ENCODE results near the gene NARF. TPM values are rescaled to one million over a fixed set of nuclear protein-coding genes. Genes with fewer than 3 reads are reported as not detected.

Gene NARF
- polyA plus RNA-seq, 4 donors, result 39.2 to 87.0 (median 49.9) TPM

DNA sequence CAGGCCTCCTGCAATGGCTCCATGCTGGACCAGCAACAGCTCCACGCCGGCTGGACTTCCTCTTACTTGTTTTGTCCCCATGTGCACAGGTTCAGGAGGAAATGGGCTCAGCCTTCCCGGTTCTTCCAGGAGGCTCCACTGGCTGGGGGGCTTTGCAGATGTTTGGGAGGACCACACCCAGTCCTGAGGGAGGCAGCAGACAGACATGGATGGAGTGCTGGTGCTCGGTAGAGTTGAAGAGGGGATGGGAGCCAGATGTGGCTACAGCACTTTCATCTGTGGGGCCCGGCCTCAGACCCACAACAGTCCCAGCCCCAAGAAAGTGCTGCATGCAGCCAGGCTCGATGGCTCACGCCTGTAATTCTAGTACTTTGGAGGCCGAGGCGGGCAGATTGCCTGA is 21.8 kb downstream of the NARF start:
- FAIRE-seq (no peak), DNase-seq (no peak)
- Histone ChIP-seq H3K27me3 (ENCODE audit: control insufficient read depth in 3 of 3, insufficient read depth in 3 of 3, low read length in 3 of 3) (no peaks in the 10 kb centered on the region), H3K27ac (ENCODE audit: low read depth in 1 of 3, low read length in 2 of 3) (no peak overlapping the region), H3K4me3 (ENCODE audit: low read depth in 1 of 3, low read length in 3 of 3) (no peak overlapping the region), H3K4me1 (ENCODE audit: control insufficient read depth in 3 of 3, insufficient read depth in 2 of 3, low read depth in 1 of 3, low read length in 2 of 3) (no peaks in the 10 kb centered on the region), H3K9me3 (ENCODE audit: control insufficient read depth in 2 of 2, insufficient read depth in 1 of 2, low read depth in 1 of 2, low read length in 1 of 2) (no peaks in the 10 kb centered on the region), H3K36me3 (ENCODE audit: control insufficient read depth in 3 of 3, insufficient read depth in 2 of 3, low read depth in 1 of 3, low read length in 3 of 3) (peaks cover 16 to 81% (median 27%) of the 10 kb centered on the region in 3 donors)
- 86 to 97% (median 96%) methylated on average over 9 of the region's 9 CpGs for WGBS, 3 donors

DNA sequence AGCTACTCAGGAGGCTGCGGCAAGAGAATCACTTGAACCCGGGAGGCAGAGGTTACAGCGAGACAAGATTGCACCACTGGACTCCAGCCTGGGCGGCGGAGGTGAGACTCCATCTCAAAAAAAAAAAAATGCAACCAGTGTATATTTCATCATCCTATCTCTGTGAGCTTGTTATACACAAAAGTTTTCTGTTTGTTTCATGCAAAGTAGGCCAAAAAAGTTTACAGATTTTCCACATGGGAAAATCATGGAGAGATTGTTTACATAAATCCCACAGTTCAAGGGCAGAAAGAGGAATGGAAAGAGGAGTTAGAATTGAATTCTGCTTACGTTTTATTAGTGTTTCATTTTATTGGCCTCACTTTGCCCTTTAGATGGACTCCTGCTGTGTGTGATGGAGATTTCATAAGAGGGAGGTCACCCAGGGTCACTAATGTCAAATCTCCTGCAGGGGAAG is 24.7 kb downstream of the NARF start:
- WGBS, 3 donors, result 77 to 92% (median 87%) methylated on average over 6 of the region's 6 CpGs
- H3K36me3 ChIP-seq (ENCODE audit: control insufficient read depth in 3 of 3, insufficient read depth in 2 of 3, low read depth in 1 of 3, low read length in 3 of 3), result peaks cover 23 to 88% (median 30%) of the 10 kb centered on the region in 3 donors
- H3K4me3 ChIP-seq (ENCODE audit: low read depth in 1 of 3, low read length in 3 of 3), result no peak overlapping the region
- DNase-seq, result no peak
- peaks cover 0 to 3% (median 0%) of the 10 kb centered on the region in 3 donors for H3K4me1 ChIP-seq (ENCODE audit: control insufficient read depth in 3 of 3, insufficient read depth in 2 of 3, low read depth in 1 of 3, low read length in 2 of 3)
- no peaks in the 10 kb centered on the region for H3K27me3 ChIP-seq (ENCODE audit: control insufficient read depth in 3 of 3, insufficient read depth in 3 of 3, low read length in 3 of 3)
- no peak overlapping the region for H3K27ac ChIP-seq (ENCODE audit: low read depth in 1 of 3, low read length in 2 of 3)
- no peak for FAIRE-seq
- no peaks in the 10 kb centered on the region for H3K9me3 ChIP-seq (ENCODE audit: control insufficient read depth in 2 of 2, insufficient read depth in 1 of 2, low read depth in 1 of 2, low read length in 1 of 2)

DNA sequence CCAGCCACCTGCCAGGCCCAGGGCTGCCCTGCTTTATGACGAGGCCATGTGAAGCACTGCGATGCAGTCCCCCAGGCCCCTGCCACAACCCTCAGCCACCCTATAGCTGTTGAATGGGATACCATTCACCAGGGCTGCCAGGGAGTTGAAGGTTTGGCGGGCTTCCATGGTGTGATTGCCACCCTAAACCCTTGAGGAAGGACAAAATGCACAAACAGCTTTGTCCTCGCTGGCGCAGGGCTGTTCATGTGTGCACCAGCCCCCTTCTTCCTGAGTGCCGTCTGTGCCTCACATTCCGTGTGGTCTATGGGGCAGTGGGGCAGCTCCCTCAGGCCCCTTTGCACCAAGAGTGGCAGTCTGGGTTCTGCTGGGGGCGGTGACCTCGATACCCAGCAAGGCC is 25.3 kb downstream of the NARF start:
- peaks cover 25 to 87% (median 26%) of the 10 kb centered on the region in 3 donors for H3K36me3 ChIP-seq (ENCODE audit: control insufficient read depth in 3 of 3, insufficient read depth in 2 of 3, low read depth in 1 of 3, low read length in 3 of 3)
- H3K27ac ChIP-seq (ENCODE audit: low read depth in 1 of 3, low read length in 2 of 3), result no peak overlapping the region
- FAIRE-seq, result no peak
- H3K9me3 ChIP-seq (ENCODE audit: control insufficient read depth in 2 of 2, insufficient read depth in 1 of 2, low read depth in 1 of 2, low read length in 1 of 2), result no peaks in the 10 kb centered on the region
- DNase-seq, result no peak
- H3K4me1 ChIP-seq (ENCODE audit: control insufficient read depth in 3 of 3, insufficient read depth in 2 of 3, low read depth in 1 of 3, low read length in 2 of 3), result peaks cover 0 to 3% (median 0%) of the 10 kb centered on the region in 3 donors
- H3K27me3 ChIP-seq (ENCODE audit: control insufficient read depth in 3 of 3, insufficient read depth in 3 of 3, low read length in 3 of 3), result no peaks in the 10 kb centered on the region
- 86 to 96% (median 91%) methylated on average over 9 of the region's 9 CpGs for WGBS, 3 donors
- H3K4me3 ChIP-seq (ENCODE audit: low read depth in 1 of 3, low read length in 3 of 3), result no peak overlapping the region

DNA sequence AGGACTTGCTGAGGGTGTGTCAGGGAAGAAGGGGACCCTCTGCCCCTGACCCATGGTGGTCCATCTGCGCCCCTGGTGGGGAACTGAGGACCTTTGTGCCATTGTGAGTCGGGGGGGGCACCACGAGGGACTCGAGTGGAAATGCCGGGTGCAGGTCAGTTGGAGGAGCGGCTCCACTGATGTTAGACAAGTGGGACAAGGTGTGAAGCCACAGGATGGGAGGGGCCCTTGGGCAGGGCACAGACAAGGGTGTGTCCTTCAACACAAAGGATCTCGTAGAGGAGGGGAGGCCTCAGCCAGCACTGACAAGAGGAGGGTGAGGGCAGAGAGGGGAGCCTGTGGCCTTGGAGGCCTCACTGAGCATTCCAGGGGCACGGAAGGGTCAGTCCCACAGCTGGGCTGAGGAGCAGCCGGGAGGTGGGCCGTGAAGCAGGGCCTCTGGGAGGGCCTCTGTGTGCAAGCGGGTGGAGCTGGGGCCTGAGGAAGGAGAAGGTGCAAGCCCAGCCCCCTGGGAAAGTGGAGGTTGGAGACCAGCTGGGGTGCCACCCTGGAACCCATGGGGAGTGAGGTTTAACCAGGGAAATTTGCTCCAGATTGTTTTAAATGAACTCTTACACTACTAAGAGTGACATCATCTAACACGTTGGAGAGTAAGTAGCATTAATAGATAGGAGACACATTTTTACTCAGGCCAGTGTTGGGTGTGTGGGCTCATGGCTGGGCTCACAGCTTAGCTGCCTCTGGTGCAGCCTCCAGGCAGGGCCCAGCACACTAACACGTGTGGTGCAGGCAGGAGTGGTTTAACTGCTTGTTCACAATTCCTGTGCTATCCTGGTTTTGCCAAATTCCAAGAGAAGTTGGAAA is 27.9 kb downstream of the NARF start:
- FAIRE-seq, result no peak
- H3K36me3 ChIP-seq (ENCODE audit: control insufficient read depth in 3 of 3, insufficient read depth in 2 of 3, low read depth in 1 of 3, low read length in 3 of 3), result peaks cover 7 to 73% (median 26%) of the 10 kb centered on the region in 3 donors
- WGBS, 3 donors, result 75 to 82% (median 76%) methylated on average over 13 of the region's 13 CpGs
- DNase-seq, result no peak
- no peak overlapping the region for H3K27ac ChIP-seq (ENCODE audit: low read depth in 1 of 3, low read length in 2 of 3)
- H3K27me3 ChIP-seq (ENCODE audit: control insufficient read depth in 3 of 3, insufficient read depth in 3 of 3, low read length in 3 of 3), result no peaks in the 10 kb centered on the region
- H3K9me3 ChIP-seq (ENCODE audit: control insufficient read depth in 2 of 2, insufficient read depth in 1 of 2, low read depth in 1 of 2, low read length in 1 of 2), result no peaks in the 10 kb centered on the region
- H3K4me1 ChIP-seq (ENCODE audit: control insufficient read depth in 3 of 3, insufficient read depth in 2 of 3, low read depth in 1 of 3, low read length in 2 of 3), result peaks cover 0 to 3% (median 0%) of the 10 kb centered on the region in 3 donors
- no peak overlapping the region for H3K4me3 ChIP-seq (ENCODE audit: low read depth in 1 of 3, low read length in 3 of 3)

GRCh38 chr17:82487910-82488309 is 29.4 kb downstream of the NARF start:
- peaks cover 0 to 3% (median 0%) of the 10 kb centered on the region in 3 donors for H3K4me1 ChIP-seq (ENCODE audit: control insufficient read depth in 3 of 3, insufficient read depth in 2 of 3, low read depth in 1 of 3, low read length in 2 of 3)
- no peak overlapping the region for H3K4me3 ChIP-seq (ENCODE audit: low read depth in 1 of 3, low read length in 3 of 3)
- no peak overlapping the region for H3K27ac ChIP-seq (ENCODE audit: low read depth in 1 of 3, low read length in 2 of 3)
- no peaks in the 10 kb centered on the region for H3K9me3 ChIP-seq (ENCODE audit: control insufficient read depth in 2 of 2, insufficient read depth in 1 of 2, low read depth in 1 of 2, low read length in 1 of 2)
- no peak for DNase-seq
- H3K36me3 ChIP-seq (ENCODE audit: control insufficient read depth in 3 of 3, insufficient read depth in 2 of 3, low read depth in 1 of 3, low read length in 3 of 3), result peaks cover 3 to 65% (median 23%) of the 10 kb centered on the region in 3 donors
- no peaks in the 10 kb centered on the region for H3K27me3 ChIP-seq (ENCODE audit: control insufficient read depth in 3 of 3, insufficient read depth in 3 of 3, low read length in 3 of 3)
- WGBS, 3 donors, result 75 to 93% (median 92%) methylated on average over 14 of the region's 14 CpGs
- no peak for FAIRE-seq

- DNase-seq (no peak), FAIRE-seq (no peak)
- H3K36me3 ChIP-seq (ENCODE audit: control insufficient read depth in 3 of 3, insufficient read depth in 2 of 3, low read depth in 1 of 3, low read length in 3 of 3), result peaks cover 3 to 56% (median 18%) of the 10 kb centered on the region in 3 donors
- no peak overlapping the region for H3K27ac ChIP-seq (ENCODE audit: low read depth in 1 of 3, low read length in 2 of 3)
- WGBS, 3 donors, result 77 to 79% (median 77%) methylated on average over 8 of the region's 8 CpGs
- H3K9me3 ChIP-seq (ENCODE audit: control insufficient read depth in 2 of 2, insufficient read depth in 1 of 2, low read depth in 1 of 2, low read length in 1 of 2), result no peaks in the 10 kb centered on the region
- no peaks in the 10 kb centered on the region for H3K27me3 ChIP-seq (ENCODE audit: control insufficient read depth in 3 of 3, insufficient read depth in 3 of 3, low read length in 3 of 3)
- peaks cover 0 to 5% (median 0%) of the 10 kb centered on the region in 3 donors for H3K4me1 ChIP-seq (ENCODE audit: control insufficient read depth in 3 of 3, insufficient read depth in 2 of 3, low read depth in 1 of 3, low read length in 2 of 3)
- H3K4me3 ChIP-seq (ENCODE audit: low read depth in 1 of 3, low read length in 3 of 3), result no peak overlapping the region
These were observed 30.6 kb downstream of the NARF start for GRCh38 chr17:82489117-82489516.

- peak overlapping the region in 1 of 3 donors; percentile 7 for H3K27ac ChIP-seq (ENCODE audit: low read depth in 1 of 3, low read length in 2 of 3)
These were observed 31.4 kb downstream of the NARF start for GRCh38 chr17:82489851-82490511.

GRCh38 chr17:82490512-82491195 is 32.1 kb downstream of the NARF start:
- no peak overlapping the region for H3K27ac ChIP-seq (ENCODE audit: low read depth in 1 of 3, low read length in 2 of 3)
- no peak overlapping the region for H3K4me3 ChIP-seq (ENCODE audit: low read depth in 1 of 3, low read length in 3 of 3)
- peaks cover 0 to 8% (median 0%) of the 10 kb centered on the region in 3 donors for H3K4me1 ChIP-seq (ENCODE audit: control insufficient read depth in 3 of 3, insufficient read depth in 2 of 3, low read depth in 1 of 3, low read length in 2 of 3)
- DNase-seq (no peak), FAIRE-seq (no peak)
- H3K36me3 ChIP-seq (ENCODE audit: control insufficient read depth in 3 of 3, insufficient read depth in 2 of 3, low read depth in 1 of 3, low read length in 3 of 3), result peaks cover 3 to 42% (median 12%) of the 10 kb centered on the region in 3 donors
- 71 to 80% (median 80%) methylated on average over 25 of the region's 25 CpGs for WGBS, 3 donors
- no peaks in the 10 kb centered on the region for H3K27me3 ChIP-seq (ENCODE audit: control insufficient read depth in 3 of 3, insufficient read depth in 3 of 3, low read length in 3 of 3)
- H3K9me3 ChIP-seq (ENCODE audit: control insufficient read depth in 2 of 2, insufficient read depth in 1 of 2, low read depth in 1 of 2, low read length in 1 of 2), result no peaks in the 10 kb centered on the region

More at GRCh38 chr17:82489851-82490511, 31.4 kb downstream of the NARF start:
- peaks cover 3 to 47% (median 12%) of the 10 kb centered on the region in 3 donors for H3K36me3 ChIP-seq (ENCODE audit: control insufficient read depth in 3 of 3, insufficient read depth in 2 of 3, low read depth in 1 of 3, low read length in 3 of 3)
- FAIRE-seq, result no peak
- WGBS, 3 donors, result 87 to 90% (median 88%) methylated on average over 21 of the region's 21 CpGs
- no peaks in the 10 kb centered on the region for H3K27me3 ChIP-seq (ENCODE audit: control insufficient read depth in 3 of 3, insufficient read depth in 3 of 3, low read length in 3 of 3)
- H3K4me3 ChIP-seq (ENCODE audit: low read depth in 1 of 3, low read length in 3 of 3), result no peak overlapping the region
- H3K4me1 ChIP-seq (ENCODE audit: control insufficient read depth in 3 of 3, insufficient read depth in 2 of 3, low read depth in 1 of 3, low read length in 2 of 3), result peaks cover 0 to 8% (median 0%) of the 10 kb centered on the region in 3 donors
- no peaks in the 10 kb centered on the region for H3K9me3 ChIP-seq (ENCODE audit: control insufficient read depth in 2 of 2, insufficient read depth in 1 of 2, low read depth in 1 of 2, low read length in 1 of 2)
- no peak for DNase-seq
